Lower leg skin (tissue), 4 donors: ENCODE measurements around the gene TRIM22. TPM values are rescaled to one million over a fixed set of nuclear protein-coding genes. Genes with fewer than 3 reads are reported as not detected.
"Not testable (repeated sequence)": the region's sequence is repeated elsewhere in the genome, so short reads cannot be mapped to it uniquely, and the experiment has no call there.

ENCODE experiments used
- DNase-seq, 2 donors: peaks; one replicate each; pipeline ENCODE4 v3.0.0-alpha.2; 2019; ENCODE audit warnings: low spot score in 2 of 2
- H3K4me3 ChIP-seq: fragments of 200-600 bp; sonication (generic); 2 replicates; pipeline ENCODE4 v1.5.1; 2017; ENCODE audit warnings: mild to moderate bottlenecking, low read depth; ENCODE audit not compliant: poor library complexity, severe bottlenecking
- CTCF ChIP-seq, 3 donors: fragments of 450-650 bp; IDR thresholded peaks; one replicate each; pipeline ENCODE4 v1.5.1; 2016; ENCODE audit warnings: antibody characterized with exemption in 3 of 3, mild to moderate bottlenecking in 3 of 3, moderate library complexity in 2 of 3
- POLR2A ChIP-seq, 2 donors: fragments of 450-650 bp; IDR thresholded peaks; one replicate each; pipeline ENCODE4 v1.6.1; 2016 to 2017; ENCODE audit warnings: antibody characterized with exemption in 2 of 2, mild to moderate bottlenecking in 1 of 2, moderate library complexity in 1 of 2
- WGBS, 2 donors: methylation state at CpG; one replicate each; pipeline ENCODE4 v1.1.5; 2018; 5-methylcytosine and 5-hydroxymethylcytosine counted together
- intact Hi-C: fragments of 100-400 bp; cut with DNase I; formaldehyde crosslinking; loops from one replicate; pipeline ENCODE4 v1.15.0; 2023; ENCODE audit warnings: low total_unique reads
- total RNA-seq, 4 donors: library from RNA; depleted of rRNA; stranded (reverse); fragments of >200 nt; gene quantifications; one replicate each; pipeline ENCODE4 v1.1.0, GENCODE V29; 2016

TRIM22 gene
- total RNA-seq, 4 donors from 2014 or later: 5.9 to 12.5 (median 9.2) TPM

DNA sequence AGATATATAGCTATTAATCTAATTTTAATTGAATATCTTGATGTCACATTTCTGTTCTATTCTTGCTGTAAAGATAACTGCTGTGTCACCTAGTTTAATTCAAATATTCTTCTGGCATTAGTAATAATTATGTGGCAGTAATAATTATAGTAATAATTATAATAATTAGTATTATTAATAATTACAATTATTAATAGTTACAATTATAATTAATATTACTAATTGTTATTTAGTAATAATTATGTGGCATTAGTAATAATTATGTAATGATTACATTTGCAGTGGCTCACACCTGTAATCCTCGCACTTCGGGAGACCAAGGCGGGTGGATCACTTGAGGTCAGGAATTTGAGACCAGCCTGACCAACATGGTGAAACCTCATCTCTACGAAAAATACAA lies 3.2 kb upstream of the TRIM22 start:
- H3K4me3 ChIP-seq: no peak overlapping the region
- no peak for TF ChIP-seq POLR2A (IDR thresholded peaks at IDR 0.05)
- TF ChIP-seq CTCF (IDR thresholded peaks at IDR 0.05): no peak
- WGBS, 2 donors: 92 to 96% methylated on average over 4 of the region's 4 CpGs
- DNase-seq: no peak
- intact Hi-C loops: no loop called here

GRCh38 chr11:5688482-5688881 lies 1.1 kb upstream of the TRIM22 start:
- H3K4me3 ChIP-seq: no peak overlapping the region
- no peak for DNase-seq
- TF ChIP-seq POLR2A (IDR thresholded peaks at IDR 0.05) (no peak), CTCF (IDR thresholded peaks at IDR 0.05) (no peak)
- 95 to 96% methylated on average over 1 of the region's 1 CpG for WGBS, 2 donors
- intact Hi-C loops: no loop called here

DNA sequence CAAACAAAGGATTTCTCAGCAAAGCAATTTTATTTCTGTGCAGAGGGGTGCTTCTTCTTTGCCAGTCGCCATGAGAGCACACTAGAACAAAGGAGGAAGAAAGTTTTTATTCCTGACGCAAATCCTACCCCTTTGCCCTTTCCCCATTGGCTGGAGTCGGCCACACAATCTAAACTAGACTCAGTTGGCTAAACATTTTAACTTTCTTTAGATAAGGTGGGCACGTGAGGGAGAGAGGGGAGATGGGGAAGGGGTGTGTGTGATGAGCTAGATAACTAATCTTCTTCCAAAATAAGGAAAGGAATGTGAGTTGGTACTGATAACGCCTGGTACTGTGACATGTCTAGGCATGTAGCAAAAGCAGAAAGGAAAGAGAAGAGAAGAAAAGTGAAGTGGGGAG lies 626 bp downstream of the TRIM22 start:
- TF ChIP-seq POLR2A (IDR thresholded peaks at IDR 0.05): no peak
- no peak for TF ChIP-seq CTCF (IDR thresholded peaks at IDR 0.05)
- H3K4me3 ChIP-seq: peak overlapping the region; percentile 25
- no peak for DNase-seq
- intact Hi-C loops: no loop called here
- 11 to 13% methylated on average over 5 of the region's 5 CpGs for WGBS, 2 donors

- WGBS, 2 donors: 10 to 26% methylated on average over 5 of the region's 5 CpGs
- DNase-seq: no peak
- no peak overlapping the region for H3K4me3 ChIP-seq
- TF ChIP-seq POLR2A (IDR thresholded peaks at IDR 0.05): no peak
- TF ChIP-seq CTCF (IDR thresholded peaks at IDR 0.05): no peak
- intact Hi-C loops: no loop called here
Observed at GRCh38 chr11:5690736-5691135, 1.1 kb downstream of the TRIM22 start.

GRCh38 chr11:5691238-5691963 lies 1.8 kb downstream of the TRIM22 start:
- intact Hi-C loops, DNase-seq, H3K4me3 ChIP-seq: not testable (repeated sequence)
- 64 to 66% methylated on average over 12 of the region's 12 CpGs for WGBS, 2 donors

- intact Hi-C loops: no loop called here
Observed at GRCh38 chr11:5691964-5692361, 2.4 kb downstream of the TRIM22 start.

DNA sequence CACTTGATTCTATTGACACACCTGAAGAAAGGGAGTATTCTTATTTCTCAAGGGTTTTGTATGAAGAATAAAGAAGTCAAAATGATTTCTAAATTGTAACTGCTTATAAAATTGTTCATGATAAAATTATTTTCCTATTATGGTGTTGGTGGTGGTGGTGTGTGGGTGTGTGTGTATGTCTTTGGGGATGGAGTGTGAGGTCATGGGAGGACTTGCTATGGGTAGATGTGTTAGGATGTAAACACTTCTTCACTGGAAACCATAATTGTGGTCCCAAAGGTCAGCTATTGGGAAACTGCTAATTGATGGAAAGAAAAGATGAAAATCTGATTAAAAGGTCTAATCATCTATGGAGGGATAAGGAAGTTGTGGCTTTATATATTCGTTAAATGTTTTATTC lies 5.1 kb downstream of the TRIM22 start:
- no peak for DNase-seq
- intact Hi-C loops: no loop called here
- no peak overlapping the region for H3K4me3 ChIP-seq
- no peak for TF ChIP-seq CTCF (IDR thresholded peaks at IDR 0.05)
- TF ChIP-seq POLR2A (IDR thresholded peaks at IDR 0.05): no peak
- WGBS, 2 donors: 71 to 79% methylated on average over 1 of the region's 1 CpG

More at GRCh38 chr11:5691964-5692361, 2.4 kb downstream of the TRIM22 start:
- 77 to 83% methylated on average over 3 of the region's 3 CpGs for WGBS, 2 donors
- DNase-seq: no peak
- TF ChIP-seq POLR2A (IDR thresholded peaks at IDR 0.05): no peak
- no peak overlapping the region for H3K4me3 ChIP-seq
